Measurements from ENCODE around the gene ANKRD36C. TPM values are rescaled to one million over a fixed set of nuclear protein-coding genes. Genes with fewer than 3 reads are reported as not detected.
"Not testable (repeated sequence)": the region's sequence is repeated elsewhere in the genome, so short reads cannot be mapped to it uniquely, and the experiment has no call there.

ANKRD36C gene
- total RNA-seq, 2 donors from 2014 or later, result 4.1 to 11.1 TPM

GRCh38 chr2:95836151-95836550 lies 155.5 kb downstream of the ANKRD36C start:
- TF ChIP-seq CTCF (IDR thresholded peaks at IDR 0.05), result no peak
- H3K4me3 ChIP-seq, result no peak overlapping the region
- no peaks in the 10 kb centered on the region for H3K4me1 ChIP-seq
- peaks cover 19% of the 10 kb centered on the region for H3K36me3 ChIP-seq
- H3K27me3 ChIP-seq, result no peaks in the 10 kb centered on the region
- H3K9me3 ChIP-seq, result no peaks in the 10 kb centered on the region
- H3K27ac ChIP-seq, result no peak overlapping the region
- no peak for DNase-seq (ENCODE audit: low spot score)

GRCh38 chr2:95834077-95835013 lies 157.3 kb downstream of the ANKRD36C start:
- DNase-seq (ENCODE audit: low spot score); H3K4me3 ChIP-seq; H3K4me1 ChIP-seq; H3K27ac ChIP-seq; H3K9me3 ChIP-seq; H3K27me3 ChIP-seq: not testable (repeated sequence)
- H3K36me3 ChIP-seq, result peaks cover 23% of the 10 kb centered on the region

- peaks cover 0 to 48% of the 10 kb centered on the region in 2 donors for H3K9me3 ChIP-seq
- not testable (repeated sequence) for H3K27ac ChIP-seq; DNase-seq (ENCODE audit: low spot score)
These were observed 167.4 kb downstream of the ANKRD36C start for GRCh38 chr2:95824218-95824617.

GRCh38 chr2:95817521-95817920 lies 174.1 kb downstream of the ANKRD36C start:
- not testable (repeated sequence) for H3K27me3 ChIP-seq, H3K36me3 ChIP-seq
- peaks cover 0 to 47% of the 10 kb centered on the region in 2 donors for H3K9me3 ChIP-seq

More at GRCh38 chr2:95824218-95824617, 167.4 kb downstream of the ANKRD36C start:
- H3K4me1 ChIP-seq, H3K4me3 ChIP-seq, H3K36me3 ChIP-seq, H3K27me3 ChIP-seq: not testable (repeated sequence)

GRCh38 chr2:95813311-95813710 lies 178.3 kb downstream of the ANKRD36C start:
- H3K27ac ChIP-seq; H3K4me3 ChIP-seq; H3K27me3 ChIP-seq; H3K4me1 ChIP-seq; H3K36me3 ChIP-seq; DNase-seq (ENCODE audit: low spot score): not testable (repeated sequence)
- H3K9me3 ChIP-seq, result peaks cover 0 to 22% of the 10 kb centered on the region in 2 donors

More at GRCh38 chr2:95817521-95817920, 174.1 kb downstream of the ANKRD36C start:
- DNase-seq (ENCODE audit: low spot score); H3K4me3 ChIP-seq; H3K4me1 ChIP-seq; H3K27ac ChIP-seq: not testable (repeated sequence)

- no peaks in the 10 kb centered on the region for H3K4me1 ChIP-seq
- H3K27ac ChIP-seq, result no peak overlapping the region
- DNase-seq (ENCODE audit: low spot score), result no peak
- no peaks in the 10 kb centered on the region for H3K36me3 ChIP-seq
- no peak overlapping the region for H3K4me3 ChIP-seq
- TF ChIP-seq CTCF (IDR thresholded peaks at IDR 0.05), result no peak
- peaks cover 0 to under 1% of the 10 kb centered on the region in 2 donors for H3K9me3 ChIP-seq
- H3K27me3 ChIP-seq, result no peaks in the 10 kb centered on the region
These were observed 191.7 kb downstream of the ANKRD36C start for GRCh38 chr2:95799892-95800291.

- not testable (repeated sequence) for H3K27me3 ChIP-seq; DNase-seq (ENCODE audit: low spot score); H3K4me3 ChIP-seq; H3K36me3 ChIP-seq; H3K27ac ChIP-seq; H3K4me1 ChIP-seq; H3K9me3 ChIP-seq
These were observed 192.3 kb downstream of the ANKRD36C start for GRCh38 chr2:95799147-95799889.

GRCh38 chr2:95796249-95797099 lies 195.2 kb downstream of the ANKRD36C start:
- not testable (repeated sequence) for DNase-seq (ENCODE audit: low spot score); H3K9me3 ChIP-seq; H3K36me3 ChIP-seq; H3K4me3 ChIP-seq; H3K27ac ChIP-seq; H3K4me1 ChIP-seq; H3K27me3 ChIP-seq

- H3K9me3 ChIP-seq; H3K36me3 ChIP-seq; H3K27me3 ChIP-seq; H3K4me3 ChIP-seq; H3K27ac ChIP-seq; H3K4me1 ChIP-seq; DNase-seq (ENCODE audit: low spot score): not testable (repeated sequence)
These were observed 197.7 kb downstream of the ANKRD36C start for GRCh38 chr2:95793970-95794369.

GRCh38 chr2:95790180-95790579 lies 201.4 kb downstream of the ANKRD36C start:
- H3K27me3 ChIP-seq; H3K9me3 ChIP-seq; H3K4me1 ChIP-seq; H3K4me3 ChIP-seq; H3K36me3 ChIP-seq; DNase-seq (ENCODE audit: low spot score); H3K27ac ChIP-seq: not testable (repeated sequence)

- not testable (repeated sequence) for DNase-seq (ENCODE audit: low spot score); H3K9me3 ChIP-seq; H3K4me1 ChIP-seq; H3K36me3 ChIP-seq; H3K27me3 ChIP-seq; H3K27ac ChIP-seq; H3K4me3 ChIP-seq
These were observed 202.2 kb downstream of the ANKRD36C start for GRCh38 chr2:95789385-95789784.

GRCh38 chr2:95788642-95789041 lies 203.0 kb downstream of the ANKRD36C start:
- not testable (repeated sequence) for H3K4me1 ChIP-seq; H3K27me3 ChIP-seq; H3K27ac ChIP-seq; H3K4me3 ChIP-seq; H3K9me3 ChIP-seq; H3K36me3 ChIP-seq; DNase-seq (ENCODE audit: low spot score)

Data from right atrium auricular region (tissue), 2 donors.